Activated T-cell treated with anti-CD3 and anti-CD28 coated beads, Interleukin-2, amount 50 U/mL, for 48 hours (primary cell): ENCODE results near the gene PABPC1L.

Experiments used
- DNase-seq, 2 experiments: peaks; one replicate each; pipeline ENCODE4 v3.0.0-alpha.2; 2020

PABPC1L gene

GRCh38 chr20:44901974-44902373 is 7.9 kb upstream of the PABPC1L start:
- no peak for DNase-seq

- no peak for DNase-seq
These were observed 5.5 kb upstream of the PABPC1L start for GRCh38 chr20:44904377-44904776.

GRCh38 chr20:44908987-44909871 is 631 bp upstream of the PABPC1L start:
- DNase-seq: no peak

- peak; percentile 32 to 37 for DNase-seq
These were observed 916 bp downstream of the PABPC1L start for GRCh38 chr20:44910690-44911262.

- DNase-seq: peak; percentile 75 to 78
These were observed 1.5 kb downstream of the PABPC1L start for GRCh38 chr20:44911264-44911921.

- no peak for DNase-seq
These were observed 2.3 kb downstream of the PABPC1L start for GRCh38 chr20:44912189-44912588.

- peak; percentile 32 to 39 for DNase-seq
These were observed 5.1 kb downstream of the PABPC1L start for GRCh38 chr20:44914924-44915323.

- peak in 1 of 2 experiments; percentile 3 for DNase-seq
These were observed 6.7 kb downstream of the PABPC1L start for GRCh38 chr20:44916586-44916985.

GRCh38 chr20:44917399-44917798 is 7.5 kb downstream of the PABPC1L start:
- DNase-seq: no peak

GRCh38 chr20:44918342-44918741 is 8.5 kb downstream of the PABPC1L start:
- DNase-seq: peak in 1 of 2 experiments; percentile 1

GRCh38 chr20:44918761-44919160 is 8.9 kb downstream of the PABPC1L start:
- no peak for DNase-seq

- peak in 1 of 2 experiments; percentile 14 for DNase-seq
These were observed 11.6 kb downstream of the PABPC1L start for GRCh38 chr20:44921447-44921846.

GRCh38 chr20:44924541-44924940 is 14.7 kb downstream of the PABPC1L start:
- DNase-seq: no peak

- no peak for DNase-seq
These were observed 18.7 kb downstream of the PABPC1L start for GRCh38 chr20:44928595-44928994.

GRCh38 chr20:44930517-44931168 is 20.8 kb downstream of the PABPC1L start:
- DNase-seq: no peak

- DNase-seq: no peak
These were observed 22.1 kb downstream of the PABPC1L start for GRCh38 chr20:44931911-44932310.

GRCh38 chr20:44932916-44933315 is 23.1 kb downstream of the PABPC1L start:
- no peak for DNase-seq

GRCh38 chr20:44936510-44936909 is 26.6 kb downstream of the PABPC1L start:
- no peak for DNase-seq

GRCh38 chr20:44938637-44939036 is 28.8 kb downstream of the PABPC1L start:
- no peak for DNase-seq

- DNase-seq: no peak
These were observed 31.3 kb downstream of the PABPC1L start for GRCh38 chr20:44941120-44941691.

GRCh38 chr20:44942264-44942973 is 32.6 kb downstream of the PABPC1L start:
- no peak for DNase-seq

GRCh38 chr20:44943828-44944227 is 34.0 kb downstream of the PABPC1L start:
- no peak for DNase-seq
